ENCODE data around the gene PTOV1. TPM values are rescaled to one million over a fixed set of nuclear protein-coding genes. Genes with fewer than 3 reads are reported as not detected.

Gene PTOV1
- total RNA-seq, 1 experiment from 2014 or later = 296 TPM

DNA sequence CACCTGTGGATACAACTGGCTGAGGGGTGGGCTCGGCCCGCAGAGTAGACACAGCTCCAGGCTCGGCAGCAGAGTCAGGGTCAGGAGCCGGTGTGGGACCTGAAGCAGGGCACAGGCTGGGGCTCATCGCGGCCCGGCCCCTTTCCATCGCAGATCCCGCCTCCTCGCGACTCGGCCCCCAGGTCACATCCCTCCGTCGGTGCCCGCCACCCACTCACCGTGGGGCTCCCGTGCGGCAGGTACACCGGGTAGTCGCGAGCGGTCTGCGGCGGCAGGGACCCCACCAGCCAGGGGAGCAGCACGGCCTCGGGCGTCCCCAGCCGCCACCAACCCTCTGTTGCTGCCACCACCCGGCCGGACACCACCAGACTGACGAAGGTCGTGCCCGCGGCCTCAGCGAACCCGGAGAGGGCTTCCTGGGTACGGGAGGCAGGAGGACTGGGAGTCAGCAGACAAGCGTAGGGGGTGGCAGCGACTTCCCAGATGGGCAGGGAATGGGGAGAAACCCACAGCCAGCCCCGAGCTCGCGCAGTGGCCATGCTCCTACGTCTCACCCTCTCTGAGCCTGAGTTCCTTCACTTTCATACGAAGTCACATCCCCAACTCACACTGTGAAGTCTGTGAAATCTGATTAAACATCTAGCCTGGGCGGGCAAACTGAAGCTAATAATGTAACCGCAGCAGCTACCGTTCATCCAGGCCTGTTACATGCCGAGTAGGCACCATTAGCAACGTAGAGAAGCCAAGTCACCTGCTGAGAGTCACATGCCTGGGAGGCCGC lies 41.6 kb upstream of the PTOV1 start (continued):
- TF ChIP-seq ZBTB21 (CRISPR knock-in tag; IDR thresholded peaks at IDR 0.05; ENCODE audit: borderline replicate concordance) = no peak; the same call in 1 of the 2 replicates
- TF ChIP-seq NFATC4 (CRISPR knock-in tag; IDR thresholded peaks at IDR 0.05) = no peak
- TF ChIP-seq, protein P1, sequence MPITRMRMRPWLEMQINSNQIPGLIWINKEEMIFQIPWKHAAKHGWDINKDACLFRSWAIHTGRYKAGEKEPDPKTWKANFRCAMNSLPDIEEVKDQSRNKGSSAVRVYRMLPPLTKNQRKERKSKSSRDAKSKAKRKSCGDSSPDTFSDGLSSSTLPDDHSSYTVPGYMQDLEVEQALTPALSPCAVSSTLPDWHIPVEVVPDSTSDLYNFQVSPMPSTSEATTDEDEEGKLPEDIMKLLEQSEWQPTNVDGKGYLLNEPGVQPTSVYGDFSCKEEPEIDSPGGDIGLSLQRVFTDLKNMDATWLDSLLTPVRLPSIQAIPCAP (CRISPR knock-in tag; IDR thresholded peaks at IDR 0.05) = no peak
- TF ChIP-seq, protein P2, sequence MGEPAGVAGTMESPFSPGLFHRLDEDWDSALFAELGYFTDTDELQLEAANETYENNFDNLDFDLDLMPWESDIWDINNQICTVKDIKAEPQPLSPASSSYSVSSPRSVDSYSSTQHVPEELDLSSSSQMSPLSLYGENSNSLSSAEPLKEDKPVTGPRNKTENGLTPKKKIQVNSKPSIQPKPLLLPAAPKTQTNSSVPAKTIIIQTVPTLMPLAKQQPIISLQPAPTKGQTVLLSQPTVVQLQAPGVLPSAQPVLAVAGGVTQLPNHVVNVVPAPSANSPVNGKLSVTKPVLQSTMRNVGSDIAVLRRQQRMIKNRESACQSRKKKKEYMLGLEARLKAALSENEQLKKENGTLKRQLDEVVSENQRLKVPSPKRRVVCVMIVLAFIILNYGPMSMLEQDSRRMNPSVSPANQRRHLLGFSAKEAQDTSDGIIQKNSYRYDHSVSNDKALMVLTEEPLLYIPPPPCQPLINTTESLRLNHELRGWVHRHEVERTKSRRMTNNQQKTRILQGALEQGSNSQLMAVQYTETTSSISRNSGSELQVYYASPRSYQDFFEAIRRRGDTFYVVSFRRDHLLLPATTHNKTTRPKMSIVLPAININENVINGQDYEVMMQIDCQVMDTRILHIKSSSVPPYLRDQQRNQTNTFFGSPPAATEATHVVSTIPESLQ (CRISPR knock-in tag; IDR thresholded peaks at IDR 0.05) = no peak
- TF ChIP-seq, protein P3, sequence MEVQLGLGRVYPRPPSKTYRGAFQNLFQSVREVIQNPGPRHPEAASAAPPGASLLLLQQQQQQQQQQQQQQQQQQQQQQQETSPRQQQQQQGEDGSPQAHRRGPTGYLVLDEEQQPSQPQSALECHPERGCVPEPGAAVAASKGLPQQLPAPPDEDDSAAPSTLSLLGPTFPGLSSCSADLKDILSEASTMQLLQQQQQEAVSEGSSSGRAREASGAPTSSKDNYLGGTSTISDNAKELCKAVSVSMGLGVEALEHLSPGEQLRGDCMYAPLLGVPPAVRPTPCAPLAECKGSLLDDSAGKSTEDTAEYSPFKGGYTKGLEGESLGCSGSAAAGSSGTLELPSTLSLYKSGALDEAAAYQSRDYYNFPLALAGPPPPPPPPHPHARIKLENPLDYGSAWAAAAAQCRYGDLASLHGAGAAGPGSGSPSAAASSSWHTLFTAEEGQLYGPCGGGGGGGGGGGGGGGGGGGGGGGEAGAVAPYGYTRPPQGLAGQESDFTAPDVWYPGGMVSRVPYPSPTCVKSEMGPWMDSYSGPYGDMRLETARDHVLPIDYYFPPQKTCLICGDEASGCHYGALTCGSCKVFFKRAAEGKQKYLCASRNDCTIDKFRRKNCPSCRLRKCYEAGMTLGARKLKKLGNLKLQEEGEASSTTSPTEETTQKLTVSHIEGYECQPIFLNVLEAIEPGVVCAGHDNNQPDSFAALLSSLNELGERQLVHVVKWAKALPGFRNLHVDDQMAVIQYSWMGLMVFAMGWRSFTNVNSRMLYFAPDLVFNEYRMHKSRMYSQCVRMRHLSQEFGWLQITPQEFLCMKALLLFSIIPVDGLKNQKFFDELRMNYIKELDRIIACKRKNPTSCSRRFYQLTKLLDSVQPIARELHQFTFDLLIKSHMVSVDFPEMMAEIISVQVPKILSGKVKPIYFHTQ (CRISPR knock-in tag; IDR thresholded peaks at IDR 0.05) = no peak
- peak; percentile 65; the same call in 1 of the 2 replicates for TF ChIP-seq ZNF138 (CRISPR knock-in tag; conservative IDR thresholded peaks at IDR 0.05)
- peak; percentile 59; the same call in 1 of the 2 replicates for TF ChIP-seq CBFB (CRISPR knock-in tag; IDR thresholded peaks at IDR 0.05; ENCODE audit: low read depth)
- no peak for TF ChIP-seq ATF2 (CRISPR knock-in tag; IDR thresholded peaks at IDR 0.05; ENCODE audit: borderline replicate concordance, low read depth)
- TF ChIP-seq E2F5 (CRISPR knock-in tag; IDR thresholded peaks at IDR 0.05) = 0 out of 2 replicates have a peak, but pooled peaks have one; percentile 49
- 0 out of 2 replicates have a peak, but pooled peaks have one; percentile 29 for TF ChIP-seq TEAD1 (CRISPR knock-in tag; IDR thresholded peaks at IDR 0.05)
- TF ChIP-seq ATF3 (CRISPR knock-in tag; conservative IDR thresholded peaks at IDR 0.05) = no peak
- peak; percentile 77 for TF ChIP-seq HMGXB4 (CRISPR knock-in tag; IDR thresholded peaks at IDR 0.05)
- peak; percentile 45; the same call in 1 of the 2 replicates for TF ChIP-seq NFE2L1 (CRISPR knock-in tag; IDR thresholded peaks at IDR 0.05)
- TF ChIP-seq AFF4 (CRISPR knock-in tag; IDR thresholded peaks at IDR 0.05; ENCODE audit: borderline replicate concordance) = no peak
- TF ChIP-seq GTF2I (CRISPR knock-in tag; conservative IDR thresholded peaks at IDR 0.05) = no peak
- TF ChIP-seq PRDM15 (CRISPR knock-in tag; IDR thresholded peaks at IDR 0.05) = no peak
- no peak for TF ChIP-seq EMX1 (CRISPR knock-in tag; IDR thresholded peaks at IDR 0.05)
- 0 out of 2 replicates have a peak, but pooled peaks have one; percentile 51 for TF ChIP-seq MYBL2 (CRISPR knock-in tag; IDR thresholded peaks at IDR 0.05)
- peak; percentile 66; the same call in 1 of the 2 replicates for TF ChIP-seq ZNF416 (CRISPR knock-in tag; IDR thresholded peaks at IDR 0.05)

Measured in WTC11 (cell line).